ENCODE results near the gene PAGE3. TPM values are rescaled to one million over a fixed set of nuclear protein-coding genes. Genes with fewer than 3 reads are reported as not detected.

Gene PAGE3
- total and polyA plus RNA-seq, 2 of the 13 experiments (the other 11 are each of a cell fraction or from before 2014, with no cell fraction given) = not detected

DNA sequence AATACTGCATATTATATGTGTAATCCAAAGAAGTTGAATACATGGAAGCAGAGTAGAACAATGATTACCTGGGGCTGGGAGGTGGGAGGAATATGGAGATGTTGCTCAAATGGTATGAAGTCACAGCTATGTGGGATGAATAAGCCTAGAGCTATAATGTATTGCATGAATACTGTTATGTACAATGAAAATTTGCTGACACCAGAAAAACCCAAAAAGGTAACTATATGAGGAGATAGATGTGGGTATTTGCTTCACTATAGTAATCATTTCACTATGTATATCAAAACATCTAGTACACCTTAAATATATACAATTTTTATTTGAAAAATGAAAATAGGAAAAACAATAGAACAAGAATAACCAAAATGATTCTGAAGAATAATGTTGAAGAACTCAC lies 11.2 kb downstream of the PAGE3 start:
- intact Hi-C loops (cut with micrococcal nuclease; ENCODE audit: unreplicated experiment) (no loop called here), in situ Hi-C loops (cut with HindIII; ENCODE audit: extremely low pct_ligation_motif_present, low pct_unique_long_range_greater_than_20kb) (no loop called here)
- H3K4me3 ChIP-seq (replicated peaks in 1 of 3; ENCODE audit: insufficient read depth in 1 of 3, low read depth in 2 of 3, low read length in 3 of 3) = no peak overlapping the region
- no peaks in the 10 kb centered on the region for H3K4me1 ChIP-seq (ENCODE audit: insufficient read depth, low read length)
- TF ChIP-seq MAFF (IDR thresholded peaks at IDR 0.05; ENCODE audit: low read depth, low read length) (peak; percentile 10; the same call in 1 of the 2 replicates), PAX8 (CRISPR knock-in tag; IDR thresholded peaks at IDR 0.05; ENCODE audit: borderline replicate concordance) (no peak), MAFK (conservative IDR thresholded peaks at IDR 0.05 in 1 of 2, IDR thresholded peaks at IDR 0.05 in 1 of 2; ENCODE audit: low read length in 2 of 2) (peak in 1 of 2 experiments; percentile 55; a peak in 3 of 4 replicates)
- no peak overlapping the region for H3K9ac ChIP-seq (ENCODE audit: insufficient read depth, low read depth, low read length)
- POLR2A ChIA-PET = no interaction called here
- no peak for DNase-seq (ENCODE audit: low spot score)
- H3K4me2 ChIP-seq (ENCODE audit: low read depth, low read length) = no peak overlapping the region
- ATAC-seq = no peak
- H3K9me3 ChIP-seq (ENCODE audit: low read length) = no peaks in the 10 kb centered on the region
- no peak overlapping the region for H2AFZ ChIP-seq (ENCODE audit: low read length)
- no peak overlapping the region for H3K27ac ChIP-seq (ENCODE audit: extremely low read length, insufficient read depth, low read length)
- H3K79me2 ChIP-seq (ENCODE audit: insufficient read depth, low read length) = no peaks in the 10 kb centered on the region
- no peaks in the 10 kb centered on the region for H3K27me3 ChIP-seq (ENCODE audit: control insufficient read depth in 1 of 2, insufficient read depth in 2 of 2, low read length in 2 of 2)
- CTCF ChIA-PET (ENCODE audit: low intra/inter-chr PET ratio, low total read pairs) = no interaction called here
- BruUV-seq (replicated peaks) = no TSS peak
- H3K36me3 ChIP-seq (replicated peaks in 1 of 2; ENCODE audit: control insufficient read depth in 1 of 2, insufficient read depth in 2 of 2, low read length in 2 of 2) = no peaks in the 10 kb centered on the region
- FAIRE-seq = no peak
- H4K20me1 ChIP-seq (ENCODE audit: insufficient read depth, low read length) = no peaks in the 10 kb centered on the region

DNA sequence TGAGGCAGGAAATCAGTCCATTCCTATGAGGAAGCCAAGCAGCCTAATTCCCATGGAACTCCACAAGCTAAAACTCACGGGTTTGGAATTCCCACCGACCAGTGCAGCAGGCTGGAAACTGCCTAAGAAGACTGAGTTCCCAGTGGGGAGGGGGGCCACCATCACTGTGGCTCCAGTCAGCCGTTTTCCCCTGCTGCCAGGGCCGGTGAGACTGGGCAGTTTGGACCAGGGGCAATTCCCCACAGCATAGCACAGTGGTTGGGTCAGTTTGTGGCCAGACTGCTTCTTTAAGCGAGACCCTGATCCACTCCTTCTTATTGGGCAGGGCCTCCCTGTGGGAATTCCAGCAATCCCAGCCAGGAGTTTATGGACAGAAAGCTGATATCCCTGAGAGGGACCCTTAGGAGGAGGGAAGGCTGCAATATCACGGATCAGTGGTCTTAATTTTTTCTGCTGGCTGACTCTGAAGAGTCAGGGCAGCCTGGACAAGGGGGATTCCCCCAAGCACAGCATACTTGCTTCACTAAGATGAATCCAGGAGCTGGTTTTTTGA lies 23.9 kb downstream of the PAGE3 start:
- Histone ChIP-seq H3K27ac (ENCODE audit: extremely low read length, insufficient read depth, low read length) (no peak overlapping the region), H3K9me3 (ENCODE audit: low read length) (no peaks in the 10 kb centered on the region), H3K4me2 (ENCODE audit: low read depth, low read length) (no peak overlapping the region), H3K4me3 (replicated peaks in 1 of 3; ENCODE audit: insufficient read depth in 1 of 3, low read depth in 2 of 3, low read length in 3 of 3) (no peak overlapping the region), H3K36me3 (replicated peaks in 1 of 2; ENCODE audit: control insufficient read depth in 1 of 2, insufficient read depth in 2 of 2, low read length in 2 of 2) (no peaks in the 10 kb centered on the region), H3K4me1 (ENCODE audit: insufficient read depth, low read length) (no peaks in the 10 kb centered on the region), H3K9ac (ENCODE audit: insufficient read depth, low read depth, low read length) (no peak overlapping the region), H2AFZ (ENCODE audit: low read length) (no peak overlapping the region), H4K20me1 (ENCODE audit: insufficient read depth, low read length) (no peaks in the 10 kb centered on the region), H3K27me3 (ENCODE audit: control insufficient read depth in 1 of 2, insufficient read depth in 2 of 2, low read length in 2 of 2) (no peaks in the 10 kb centered on the region), H3K79me2 (ENCODE audit: insufficient read depth, low read length) (no peaks in the 10 kb centered on the region)
- BruUV-seq (replicated peaks) = no TSS peak
- in situ Hi-C loops (cut with HindIII; ENCODE audit: extremely low pct_ligation_motif_present, low pct_unique_long_range_greater_than_20kb) = no loop called here
- WGBS (ENCODE audit: low lambda C conversion rate) = 17% methylated on average over 1 of the region's 6 CpGs
- TF ChIP-seq, protein P1, sequence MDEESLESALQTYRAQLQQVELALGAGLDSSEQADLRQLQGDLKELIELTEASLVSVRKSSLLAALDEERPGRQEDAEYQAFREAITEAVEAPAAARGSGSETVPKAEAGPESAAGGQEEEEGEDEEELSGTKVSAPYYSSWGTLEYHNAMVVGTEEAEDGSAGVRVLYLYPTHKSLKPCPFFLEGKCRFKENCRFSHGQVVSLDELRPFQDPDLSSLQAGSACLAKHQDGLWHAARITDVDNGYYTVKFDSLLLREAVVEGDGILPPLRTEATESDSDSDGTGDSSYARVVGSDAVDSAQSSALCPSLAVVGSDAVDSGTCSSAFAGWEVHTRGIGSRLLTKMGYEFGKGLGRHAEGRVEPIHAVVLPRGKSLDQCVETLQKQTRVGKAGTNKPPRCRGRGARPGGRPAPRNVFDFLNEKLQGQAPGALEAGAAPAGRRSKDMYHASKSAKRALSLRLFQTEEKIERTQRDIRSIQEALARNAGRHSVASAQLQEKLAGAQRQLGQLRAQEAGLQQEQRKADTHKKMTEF (CRISPR knock-in tag; IDR thresholded peaks at IDR 0.05) = no peak
- CTCF ChIA-PET (ENCODE audit: low intra/inter-chr PET ratio, low total read pairs) = no interaction called here
- intact Hi-C loops (cut with micrococcal nuclease; ENCODE audit: unreplicated experiment) = no loop called here
- FAIRE-seq (no peak), DNase-seq (ENCODE audit: low spot score) (no peak), ATAC-seq (no peak)
- POLR2A ChIA-PET = no interaction called here
